Measurements from ENCODE around the gene CDSN. TPM values are rescaled to one million over a fixed set of nuclear protein-coding genes. Genes with fewer than 3 reads are reported as not detected.

The CDSN gene
- total RNA-seq, 1 experiment from 2014 or later, result 1.9 TPM

DNA sequence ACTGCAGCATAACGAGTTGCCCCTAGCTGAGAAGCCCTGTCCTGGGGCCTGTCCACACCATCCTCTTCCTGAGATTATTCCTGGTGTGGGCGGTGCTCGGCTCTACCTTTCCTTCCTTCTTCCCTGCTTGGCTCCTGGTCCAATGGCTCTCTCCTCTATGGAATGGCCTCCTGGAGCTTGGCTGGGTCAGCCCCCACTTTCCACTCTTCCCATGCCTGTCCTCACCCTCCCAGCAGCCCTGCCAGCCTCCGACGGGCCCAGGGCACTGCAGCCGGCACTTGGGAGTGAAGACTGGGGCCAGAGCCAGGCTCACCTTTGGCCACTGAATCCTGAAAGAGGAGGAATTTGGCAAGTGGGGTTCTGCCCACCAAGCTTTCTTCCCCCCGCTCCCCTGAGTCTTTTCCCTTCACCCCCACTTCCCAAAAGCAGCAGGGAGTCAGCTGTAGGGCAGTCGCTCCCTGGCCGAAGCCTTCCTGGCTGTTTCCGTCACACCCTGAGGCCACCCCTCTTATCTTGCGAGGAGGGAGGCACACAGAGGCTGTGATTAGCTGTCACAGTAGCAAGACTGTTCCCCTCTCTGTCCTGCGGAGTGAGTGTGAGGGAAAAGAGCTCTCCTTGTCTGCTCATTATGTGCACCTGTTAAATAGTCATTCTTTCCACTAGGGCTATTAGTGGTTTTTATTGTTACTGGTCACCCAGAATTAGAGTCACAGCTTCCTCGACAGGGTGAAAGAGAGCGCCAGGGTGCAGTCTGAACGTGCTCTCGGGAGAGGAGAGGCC, 6.3 kb upstream of the CDSN start:
- H3K9me3 ChIP-seq (ENCODE audit: insufficient read depth, low read depth), result no peaks in the 10 kb centered on the region
- intact Hi-C loops (cut with micrococcal nuclease; ENCODE audit: unreplicated experiment), result loop anchor here (5.0 kb wide), 1 partner anchor 54 kb away; no protein-coding TSS in a partner anchor
- no peak for DNase-seq
- H3F3A ChIP-seq (ENCODE audit: insufficient read depth, low read depth), result no peaks in the 10 kb centered on the region
- H3K9me2 ChIP-seq (ENCODE audit: insufficient read depth), result no peaks in the 10 kb centered on the region
- H4K20me1 ChIP-seq (ENCODE audit: insufficient read depth), result no peaks in the 10 kb centered on the region; the same call in 1 of the 2 replicates
- TF ChIP-seq, protein P1, sequence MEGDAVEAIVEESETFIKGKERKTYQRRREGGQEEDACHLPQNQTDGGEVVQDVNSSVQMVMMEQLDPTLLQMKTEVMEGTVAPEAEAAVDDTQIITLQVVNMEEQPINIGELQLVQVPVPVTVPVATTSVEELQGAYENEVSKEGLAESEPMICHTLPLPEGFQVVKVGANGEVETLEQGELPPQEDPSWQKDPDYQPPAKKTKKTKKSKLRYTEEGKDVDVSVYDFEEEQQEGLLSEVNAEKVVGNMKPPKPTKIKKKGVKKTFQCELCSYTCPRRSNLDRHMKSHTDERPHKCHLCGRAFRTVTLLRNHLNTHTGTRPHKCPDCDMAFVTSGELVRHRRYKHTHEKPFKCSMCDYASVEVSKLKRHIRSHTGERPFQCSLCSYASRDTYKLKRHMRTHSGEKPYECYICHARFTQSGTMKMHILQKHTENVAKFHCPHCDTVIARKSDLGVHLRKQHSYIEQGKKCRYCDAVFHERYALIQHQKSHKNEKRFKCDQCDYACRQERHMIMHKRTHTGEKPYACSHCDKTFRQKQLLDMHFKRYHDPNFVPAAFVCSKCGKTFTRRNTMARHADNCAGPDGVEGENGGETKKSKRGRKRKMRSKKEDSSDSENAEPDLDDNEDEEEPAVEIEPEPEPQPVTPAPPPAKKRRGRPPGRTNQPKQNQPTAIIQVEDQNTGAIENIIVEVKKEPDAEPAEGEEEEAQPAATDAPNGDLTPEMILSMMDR (conservative IDR thresholded peaks at IDR 0.05), result no peak
- peaks cover 15% of the 10 kb centered on the region for H3K4me1 ChIP-seq (replicated peaks; ENCODE audit: insufficient read depth)
- no peak overlapping the region for H3K27ac ChIP-seq
- no TSS peak for BruUV-seq (replicated peaks)
- ChIA-PET CTCF (interaction anchor here (0.5 to 2.0 kb wide), 8 partner anchors 12 to 312 kb away, joined by 3 to 9 read pairs (median 3); partner anchors contain the start of gene PSORS1C1), POLR2A (ENCODE audit: unreplicated experiment) (interaction anchor here (0.6 kb wide), 1 partner anchor 914 kb away, joined by 3 read pairs; the partner anchor contains the start of gene TRIM26)
- H3K27me3 ChIP-seq (ENCODE audit: insufficient read depth, low read depth), result no peaks in the 10 kb centered on the region
- H3K4me2 ChIP-seq, result no peak overlapping the region
- no peaks in the 10 kb centered on the region for H3K36me3 ChIP-seq (ENCODE audit: low read depth)
- no peaks in the 10 kb centered on the region for H3K79me2 ChIP-seq (ENCODE audit: low read depth)
- H2AFZ ChIP-seq, result no peak overlapping the region
- H3K4me3 ChIP-seq, result no peak overlapping the region

DNA sequence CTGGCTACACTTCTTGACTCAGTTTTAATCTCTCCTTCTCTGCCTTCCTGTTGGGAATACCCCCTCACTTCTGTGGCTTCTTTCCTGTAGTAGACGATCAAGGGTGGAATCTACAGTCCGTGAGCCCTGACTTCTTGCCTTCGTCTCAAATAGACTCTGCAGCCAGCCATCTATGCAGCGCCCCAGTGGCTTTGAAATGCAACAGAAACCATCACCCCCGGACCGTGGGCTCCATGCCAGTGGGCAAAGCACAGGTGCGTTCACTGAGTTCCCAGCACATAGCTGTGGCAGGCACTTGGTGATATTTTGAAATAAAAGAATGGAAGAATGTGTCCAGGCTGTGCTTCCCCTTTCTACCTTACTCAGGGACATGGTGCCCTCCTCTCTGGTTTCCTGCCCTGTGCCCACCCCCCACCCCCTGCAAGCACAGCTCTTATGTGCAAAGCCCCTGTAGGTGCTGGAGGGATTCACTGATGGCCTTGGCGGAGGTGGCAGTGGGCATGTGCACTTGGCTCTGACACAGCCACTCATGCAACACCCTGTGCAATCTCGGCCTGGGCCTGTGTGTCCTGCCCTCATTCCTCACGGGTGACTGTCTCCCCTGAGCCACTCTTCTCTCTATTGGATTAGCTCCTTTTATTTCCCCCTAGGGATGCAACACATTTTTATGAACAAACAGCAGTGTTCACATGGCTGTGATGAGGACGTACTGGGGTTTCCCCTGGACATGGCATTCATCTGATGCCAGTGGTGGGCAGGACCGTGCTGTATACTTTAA, 5.5 kb upstream of the CDSN start:
- ChIA-PET POLR2A (ENCODE audit: unreplicated experiment) (no interaction called here), CTCF (interaction anchor here (0.9 to 2.0 kb wide), 4 partner anchors 10 to 67 kb away, joined by 4 to 9 read pairs (median 4); no protein-coding TSS in a partner anchor)
- intact Hi-C loops (cut with micrococcal nuclease; ENCODE audit: unreplicated experiment), result loop anchor here (5.0 kb wide), 1 partner anchor 53 kb away; no protein-coding TSS in a partner anchor
- DNase-seq, result no peak
- H3K27me3 ChIP-seq (ENCODE audit: insufficient read depth, low read depth), result no peaks in the 10 kb centered on the region
- no peak for TF ChIP-seq EZH2 (IDR thresholded peaks at IDR 0.05; ENCODE audit: low read depth)
- TF ChIP-seq, protein P1 (conservative IDR thresholded peaks at IDR 0.05), result no peak
- H3F3A ChIP-seq (ENCODE audit: insufficient read depth, low read depth), result no peaks in the 10 kb centered on the region
- H2AFZ ChIP-seq, result no peak overlapping the region
- H3K79me2 ChIP-seq (ENCODE audit: low read depth), result no peaks in the 10 kb centered on the region
- no peaks in the 10 kb centered on the region for H3K9me2 ChIP-seq (ENCODE audit: insufficient read depth)
- BruUV-seq (replicated peaks), result no TSS peak
- H3K9me3 ChIP-seq (ENCODE audit: insufficient read depth, low read depth), result no peaks in the 10 kb centered on the region
- H3K4me3 ChIP-seq, result no peak overlapping the region
- no peaks in the 10 kb centered on the region for H3K36me3 ChIP-seq (ENCODE audit: low read depth)
- H3K4me1 ChIP-seq (replicated peaks; ENCODE audit: insufficient read depth), result peaks cover 15% of the 10 kb centered on the region
- no peaks in the 10 kb centered on the region; the same call in 1 of the 2 replicates for H4K20me1 ChIP-seq (ENCODE audit: insufficient read depth)
- no peak overlapping the region for H3K27ac ChIP-seq
- no peak overlapping the region for H3K4me2 ChIP-seq

DNA sequence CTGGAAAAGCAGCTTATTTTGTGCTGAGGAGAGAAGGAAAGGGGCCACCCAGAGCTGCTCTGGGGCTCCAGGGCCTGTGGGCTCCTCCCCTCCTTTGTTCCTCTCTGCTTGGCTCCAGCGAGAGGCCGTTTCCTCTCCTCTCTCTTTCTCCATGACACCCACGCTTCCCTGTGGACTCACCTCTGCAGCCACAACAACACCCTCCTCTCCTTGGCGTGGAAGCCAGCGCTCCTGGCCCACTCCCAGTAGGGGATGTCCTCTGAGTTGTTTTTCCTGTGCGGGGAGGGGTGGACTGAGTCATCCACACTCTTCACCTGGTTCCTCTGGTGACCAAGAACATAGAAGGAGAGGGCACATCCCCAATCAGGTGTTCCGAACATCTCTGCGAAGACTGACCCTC, 4.9 kb upstream of the CDSN start:
- peak overlapping the region; percentile 42; the same call in 1 of the 2 replicates for H3K4me2 ChIP-seq
- DNase-seq, result peak in 1 of 2 experiments; percentile 73
- H3K27ac ChIP-seq, result no peak overlapping the region

More for the DNA sequence above, 4.9 kb upstream of the CDSN start:
- Histone ChIP-seq H3K4me1 (replicated peaks; ENCODE audit: insufficient read depth) (peaks cover 15% of the 10 kb centered on the region), H4K20me1 (ENCODE audit: insufficient read depth) (no peaks in the 10 kb centered on the region; the same call in 1 of the 2 replicates), H3K4me3 (no peak overlapping the region), H3K9me2 (ENCODE audit: insufficient read depth) (no peaks in the 10 kb centered on the region), H3K36me3 (ENCODE audit: low read depth) (no peaks in the 10 kb centered on the region), H2AFZ (no peak overlapping the region), H3F3A (ENCODE audit: insufficient read depth, low read depth) (no peaks in the 10 kb centered on the region), H3K27me3 (ENCODE audit: insufficient read depth, low read depth) (no peaks in the 10 kb centered on the region), H3K79me2 (ENCODE audit: low read depth) (no peaks in the 10 kb centered on the region), H3K9me3 (ENCODE audit: insufficient read depth, low read depth) (no peaks in the 10 kb centered on the region)
- no TSS peak for BruUV-seq (replicated peaks)
- POLR2A ChIA-PET (ENCODE audit: unreplicated experiment), result no interaction called here
- intact Hi-C loops (cut with micrococcal nuclease; ENCODE audit: unreplicated experiment), result loop anchor here (5.0 kb wide), 1 partner anchor 53 kb away; no protein-coding TSS in a partner anchor
- TF ChIP-seq, protein P1 (conservative IDR thresholded peaks at IDR 0.05), result no peak
- TF ChIP-seq EZH2 (IDR thresholded peaks at IDR 0.05; ENCODE audit: low read depth), result no peak
- CTCF ChIA-PET, result interaction anchor here (0.6 to 1.2 kb wide), 4 partner anchors 10 to 68 kb away, joined by 3 to 4 read pairs (median 4); no protein-coding TSS in a partner anchor

Data from PC-9 (cell line).